K562 (cell line): ENCODE measurements around the gene SEPTIN2.

Source experiments
- POLR2AphosphoS5 ChIP-seq: IDR thresholded peaks from 2 replicates; pipeline ENCODE4 v1.6.1; 2011; ENCODE audit warnings: mild to moderate bottlenecking, low read depth, low read length, moderate library complexity; ENCODE audit not compliant: control insufficient read depth, insufficient read depth
- ZFP30 ChIP-seq: fragments of 250-450 bp; sonication (Bioruptor Pico); IDR thresholded peaks from 2 replicates; pipeline ENCODE4 v1.8.0; 2022; ENCODE audit warnings: moderate library complexity, mild to moderate bottlenecking, inconsistent platforms, borderline replicate concordance
- ZNF121 ChIP-seq: sonication (generic); formaldehyde crosslinking; conservative IDR thresholded peaks from 2 replicates; pipeline ENCODE4 v1.8.0; 2022; ENCODE audit warnings: missing genetic modification reagents
- ZNF764 ChIP-seq: fragments of 250-450 bp; sonication (Bioruptor Pico); IDR thresholded peaks from 2 replicates; pipeline ENCODE4 v1.4.0; 2020; ENCODE audit warnings: low read depth, mild to moderate bottlenecking, moderate library complexity
- ZNF766 ChIP-seq: fragments of 200-800 bp; sonication (Bioruptor generic); conservative IDR thresholded peaks from 2 replicates; pipeline ENCODE4 v1.6.1; 2016; ENCODE audit warnings: missing genetic modification characterization, missing compliant biosample characterization
- TF ChIP-seq, protein P1 (sequence below), 2 experiments: fragments of 450-650 bp in 1 of 2; IDR thresholded peaks; 2 replicates each; pipeline ENCODE4 v1.6.1; 2011 to 2017; ENCODE audit warnings: low read depth in 2 of 2, antibody characterized with exemption in 1 of 2, borderline replicate concordance in 1 of 2, low read length in 1 of 2, mild to moderate bottlenecking in 1 of 2, mixed read lengths in 1 of 2; ENCODE audit not compliant: control insufficient read depth in 1 of 2
- TF ChIP-seq, protein P2 (sequence below): fragments of 150-350 bp; conservative IDR thresholded peaks from 2 replicates; pipeline ENCODE4 v1.6.1; 2014; ENCODE audit warnings: low read length
- TF ChIP-seq, protein P3 (sequence below): sonication (generic); formaldehyde crosslinking; IDR thresholded peaks from 2 replicates; pipeline ENCODE4 v1.8.1; 2023; ENCODE audit warnings: missing genetic modification reagents, mild to moderate bottlenecking, borderline replicate concordance

DNA sequence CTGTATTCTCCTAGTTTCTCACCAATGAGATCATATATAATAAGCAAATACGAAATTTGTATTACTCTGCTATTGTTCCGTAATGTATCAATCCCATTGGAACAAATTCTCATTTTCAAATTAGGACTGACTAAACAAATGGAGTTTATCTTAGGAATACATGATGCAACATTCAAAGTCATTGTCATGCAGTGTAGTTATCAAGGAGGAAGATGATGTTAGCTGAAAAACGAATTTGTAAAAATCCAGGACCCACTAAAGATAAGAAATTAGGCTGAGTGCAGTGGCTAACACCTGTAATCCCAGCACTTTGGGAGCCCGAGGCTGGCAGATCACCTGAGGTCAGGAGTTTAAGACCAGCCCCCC lies 14.9 kb downstream of the SEPTIN2 start:
- TF ChIP-seq, protein P1, sequence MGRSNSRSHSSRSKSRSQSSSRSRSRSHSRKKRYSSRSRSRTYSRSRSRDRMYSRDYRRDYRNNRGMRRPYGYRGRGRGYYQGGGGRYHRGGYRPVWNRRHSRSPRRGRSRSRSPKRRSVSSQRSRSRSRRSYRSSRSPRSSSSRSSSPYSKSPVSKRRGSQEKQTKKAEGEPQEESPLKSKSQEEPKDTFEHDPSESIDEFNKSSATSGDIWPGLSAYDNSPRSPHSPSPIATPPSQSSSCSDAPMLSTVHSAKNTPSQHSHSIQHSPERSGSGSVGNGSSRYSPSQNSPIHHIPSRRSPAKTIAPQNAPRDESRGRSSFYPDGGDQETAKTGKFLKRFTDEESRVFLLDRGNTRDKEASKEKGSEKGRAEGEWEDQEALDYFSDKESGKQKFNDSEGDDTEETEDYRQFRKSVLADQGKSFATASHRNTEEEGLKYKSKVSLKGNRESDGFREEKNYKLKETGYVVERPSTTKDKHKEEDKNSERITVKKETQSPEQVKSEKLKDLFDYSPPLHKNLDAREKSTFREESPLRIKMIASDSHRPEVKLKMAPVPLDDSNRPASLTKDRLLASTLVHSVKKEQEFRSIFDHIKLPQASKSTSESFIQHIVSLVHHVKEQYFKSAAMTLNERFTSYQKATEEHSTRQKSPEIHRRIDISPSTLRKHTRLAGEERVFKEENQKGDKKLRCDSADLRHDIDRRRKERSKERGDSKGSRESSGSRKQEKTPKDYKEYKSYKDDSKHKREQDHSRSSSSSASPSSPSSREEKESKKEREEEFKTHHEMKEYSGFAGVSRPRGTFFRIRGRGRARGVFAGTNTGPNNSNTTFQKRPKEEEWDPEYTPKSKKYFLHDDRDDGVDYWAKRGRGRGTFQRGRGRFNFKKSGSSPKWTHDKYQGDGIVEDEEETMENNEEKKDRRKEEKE (IDR thresholded peaks at IDR 0.05; ENCODE audit: borderline replicate concordance in 1 of 2, control insufficient read depth in 1 of 2, low read depth in 2 of 2, low read length in 1 of 2) = no peak
- TF ChIP-seq ZNF121 (CRISPR knock-in tag) = no peak
- TF ChIP-seq, protein P2, sequence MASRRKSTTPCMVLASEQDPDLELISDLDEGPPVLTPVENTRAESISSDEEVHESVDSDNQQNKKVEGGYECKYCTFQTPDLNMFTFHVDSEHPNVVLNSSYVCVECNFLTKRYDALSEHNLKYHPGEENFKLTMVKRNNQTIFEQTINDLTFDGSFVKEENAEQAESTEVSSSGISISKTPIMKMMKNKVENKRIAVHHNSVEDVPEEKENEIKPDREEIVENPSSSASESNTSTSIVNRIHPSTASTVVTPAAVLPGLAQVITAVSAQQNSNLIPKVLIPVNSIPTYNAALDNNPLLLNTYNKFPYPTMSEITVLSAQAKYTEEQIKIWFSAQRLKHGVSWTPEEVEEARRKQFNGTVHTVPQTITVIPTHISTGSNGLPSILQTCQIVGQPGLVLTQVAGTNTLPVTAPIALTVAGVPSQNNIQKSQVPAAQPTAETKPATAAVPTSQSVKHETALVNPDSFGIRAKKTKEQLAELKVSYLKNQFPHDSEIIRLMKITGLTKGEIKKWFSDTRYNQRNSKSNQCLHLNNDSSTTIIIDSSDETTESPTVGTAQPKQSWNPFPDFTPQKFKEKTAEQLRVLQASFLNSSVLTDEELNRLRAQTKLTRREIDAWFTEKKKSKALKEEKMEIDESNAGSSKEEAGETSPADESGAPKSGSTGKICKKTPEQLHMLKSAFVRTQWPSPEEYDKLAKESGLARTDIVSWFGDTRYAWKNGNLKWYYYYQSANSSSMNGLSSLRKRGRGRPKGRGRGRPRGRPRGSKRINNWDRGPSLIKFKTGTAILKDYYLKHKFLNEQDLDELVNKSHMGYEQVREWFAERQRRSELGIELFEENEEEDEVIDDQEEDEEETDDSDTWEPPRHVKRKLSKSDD = no peak
- TF ChIP-seq, protein P3, sequence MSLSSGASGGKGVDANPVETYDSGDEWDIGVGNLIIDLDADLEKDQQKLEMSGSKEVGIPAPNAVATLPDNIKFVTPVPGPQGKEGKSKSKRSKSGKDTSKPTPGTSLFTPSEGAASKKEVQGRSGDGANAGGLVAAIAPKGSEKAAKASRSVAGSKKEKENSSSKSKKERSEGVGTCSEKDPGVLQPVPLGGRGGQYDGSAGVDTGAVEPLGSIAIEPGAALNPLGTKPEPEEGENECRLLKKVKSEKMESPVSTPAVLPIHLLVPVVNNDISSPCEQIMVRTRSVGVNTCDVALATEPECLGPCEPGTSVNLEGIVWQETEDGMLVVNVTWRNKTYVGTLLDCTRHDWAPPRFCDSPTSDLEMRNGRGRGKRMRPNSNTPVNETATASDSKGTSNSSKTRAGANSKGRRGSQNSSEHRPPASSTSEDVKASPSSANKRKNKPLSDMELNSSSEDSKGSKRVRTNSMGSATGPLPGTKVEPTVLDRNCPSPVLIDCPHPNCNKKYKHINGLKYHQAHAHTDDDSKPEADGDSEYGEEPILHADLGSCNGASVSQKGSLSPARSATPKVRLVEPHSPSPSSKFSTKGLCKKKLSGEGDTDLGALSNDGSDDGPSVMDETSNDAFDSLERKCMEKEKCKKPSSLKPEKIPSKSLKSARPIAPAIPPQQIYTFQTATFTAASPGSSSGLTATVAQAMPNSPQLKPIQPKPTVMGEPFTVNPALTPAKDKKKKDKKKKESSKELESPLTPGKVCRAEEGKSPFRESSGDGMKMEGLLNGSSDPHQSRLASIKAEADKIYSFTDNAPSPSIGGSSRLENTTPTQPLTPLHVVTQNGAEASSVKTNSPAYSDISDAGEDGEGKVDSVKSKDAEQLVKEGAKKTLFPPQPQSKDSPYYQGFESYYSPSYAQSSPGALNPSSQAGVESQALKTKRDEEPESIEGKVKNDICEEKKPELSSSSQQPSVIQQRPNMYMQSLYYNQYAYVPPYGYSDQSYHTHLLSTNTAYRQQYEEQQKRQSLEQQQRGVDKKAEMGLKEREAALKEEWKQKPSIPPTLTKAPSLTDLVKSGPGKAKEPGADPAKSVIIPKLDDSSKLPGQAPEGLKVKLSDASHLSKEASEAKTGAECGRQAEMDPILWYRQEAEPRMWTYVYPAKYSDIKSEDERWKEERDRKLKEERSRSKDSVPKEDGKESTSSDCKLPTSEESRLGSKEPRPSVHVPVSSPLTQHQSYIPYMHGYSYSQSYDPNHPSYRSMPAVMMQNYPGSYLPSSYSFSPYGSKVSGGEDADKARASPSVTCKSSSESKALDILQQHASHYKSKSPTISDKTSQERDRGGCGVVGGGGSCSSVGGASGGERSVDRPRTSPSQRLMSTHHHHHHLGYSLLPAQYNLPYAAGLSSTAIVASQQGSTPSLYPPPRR (CRISPR knock-in tag) = no peak
- no peak for TF ChIP-seq ZFP30 (CRISPR knock-in tag)
- no peak for TF ChIP-seq ZNF764 (CRISPR knock-in tag)
- no peak for TF ChIP-seq POLR2AphosphoS5
- no peak for TF ChIP-seq ZNF766 (CRISPR knock-in tag)
